ENCODE measurements around the gene ZFAND6. TPM values are rescaled to one million over a fixed set of nuclear protein-coding genes. Genes with fewer than 3 reads are reported as not detected.

Gene ZFAND6
- total RNA-seq, 4 donors from 2014 or later: 119 to 452 (median 172) TPM

DNA sequence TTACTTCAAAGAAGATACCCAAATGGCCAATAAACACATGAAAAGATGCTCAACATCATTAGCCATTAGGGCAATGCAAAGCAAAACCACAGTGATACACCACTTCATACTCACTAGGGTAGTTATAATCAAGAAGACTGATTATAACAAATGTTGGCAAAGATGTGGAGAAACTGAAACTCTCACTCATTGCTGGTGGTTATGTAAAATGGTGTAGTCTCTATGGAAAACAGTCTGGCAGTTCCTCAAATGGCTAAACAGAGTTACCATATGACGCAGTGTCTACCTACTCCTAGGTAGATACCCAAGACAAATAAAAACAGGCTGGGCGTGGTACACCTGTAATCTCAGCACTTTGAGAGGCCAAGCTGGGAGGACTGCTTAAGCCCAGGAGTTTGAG, 3.5 kb upstream of the ZFAND6 start:
- intact Hi-C loops (cut with DNase I; ENCODE audit: low total_unique reads): no loop called here
- H3K9me3 ChIP-seq: no peaks in the 10 kb centered on the region
- TF ChIP-seq POLR2A (IDR thresholded peaks at IDR 0.05): no peak
- TF ChIP-seq, protein P1, sequence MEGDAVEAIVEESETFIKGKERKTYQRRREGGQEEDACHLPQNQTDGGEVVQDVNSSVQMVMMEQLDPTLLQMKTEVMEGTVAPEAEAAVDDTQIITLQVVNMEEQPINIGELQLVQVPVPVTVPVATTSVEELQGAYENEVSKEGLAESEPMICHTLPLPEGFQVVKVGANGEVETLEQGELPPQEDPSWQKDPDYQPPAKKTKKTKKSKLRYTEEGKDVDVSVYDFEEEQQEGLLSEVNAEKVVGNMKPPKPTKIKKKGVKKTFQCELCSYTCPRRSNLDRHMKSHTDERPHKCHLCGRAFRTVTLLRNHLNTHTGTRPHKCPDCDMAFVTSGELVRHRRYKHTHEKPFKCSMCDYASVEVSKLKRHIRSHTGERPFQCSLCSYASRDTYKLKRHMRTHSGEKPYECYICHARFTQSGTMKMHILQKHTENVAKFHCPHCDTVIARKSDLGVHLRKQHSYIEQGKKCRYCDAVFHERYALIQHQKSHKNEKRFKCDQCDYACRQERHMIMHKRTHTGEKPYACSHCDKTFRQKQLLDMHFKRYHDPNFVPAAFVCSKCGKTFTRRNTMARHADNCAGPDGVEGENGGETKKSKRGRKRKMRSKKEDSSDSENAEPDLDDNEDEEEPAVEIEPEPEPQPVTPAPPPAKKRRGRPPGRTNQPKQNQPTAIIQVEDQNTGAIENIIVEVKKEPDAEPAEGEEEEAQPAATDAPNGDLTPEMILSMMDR (IDR thresholded peaks at IDR 0.05): no peak
- no peaks in the 10 kb centered on the region for H3K36me3 ChIP-seq
- no peak overlapping the region for H3K27ac ChIP-seq
- H3K27me3 ChIP-seq: no peaks in the 10 kb centered on the region
- no peak overlapping the region for H3K4me3 ChIP-seq
- peaks cover 0 to 3% of the 10 kb centered on the region in 2 donors for H3K4me1 ChIP-seq
- DNase-seq: no peak

DNA sequence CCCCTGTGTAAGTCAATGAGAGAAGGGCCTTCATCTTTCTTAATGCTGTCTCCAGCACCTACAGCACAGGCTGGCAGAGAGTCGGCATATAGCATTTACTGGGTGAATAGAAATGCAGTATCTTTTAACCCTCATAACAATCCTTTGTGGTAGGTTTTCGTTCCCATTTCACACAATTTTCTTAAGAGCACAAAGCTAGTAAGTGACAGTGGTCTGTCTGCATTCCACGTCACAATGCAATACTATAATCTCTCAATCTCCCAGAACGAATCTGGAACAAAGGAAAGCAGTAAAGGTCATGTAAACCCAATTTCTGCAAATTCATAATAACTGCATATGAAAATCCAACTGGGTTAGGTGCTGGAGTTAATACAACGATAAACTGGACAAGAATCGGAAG, 1.4 kb upstream of the ZFAND6 start:
- Histone ChIP-seq H3K9me3 (no peaks in the 10 kb centered on the region), H3K27me3 (no peaks in the 10 kb centered on the region), H3K27ac (no peak overlapping the region), H3K36me3 (no peaks in the 10 kb centered on the region), H3K4me3 (no peak overlapping the region), H3K4me1 (peaks cover 3 to 5% of the 10 kb centered on the region in 2 donors)
- intact Hi-C loops (cut with DNase I; ENCODE audit: low total_unique reads): loop anchor here (2.0 kb wide), 1 partner anchor 95 kb away; the partner anchor contains the start of gene FAH
- DNase-seq: no peak
- TF ChIP-seq, protein P1 (IDR thresholded peaks at IDR 0.05): no peak
- TF ChIP-seq POLR2A (IDR thresholded peaks at IDR 0.05): no peak

DNA sequence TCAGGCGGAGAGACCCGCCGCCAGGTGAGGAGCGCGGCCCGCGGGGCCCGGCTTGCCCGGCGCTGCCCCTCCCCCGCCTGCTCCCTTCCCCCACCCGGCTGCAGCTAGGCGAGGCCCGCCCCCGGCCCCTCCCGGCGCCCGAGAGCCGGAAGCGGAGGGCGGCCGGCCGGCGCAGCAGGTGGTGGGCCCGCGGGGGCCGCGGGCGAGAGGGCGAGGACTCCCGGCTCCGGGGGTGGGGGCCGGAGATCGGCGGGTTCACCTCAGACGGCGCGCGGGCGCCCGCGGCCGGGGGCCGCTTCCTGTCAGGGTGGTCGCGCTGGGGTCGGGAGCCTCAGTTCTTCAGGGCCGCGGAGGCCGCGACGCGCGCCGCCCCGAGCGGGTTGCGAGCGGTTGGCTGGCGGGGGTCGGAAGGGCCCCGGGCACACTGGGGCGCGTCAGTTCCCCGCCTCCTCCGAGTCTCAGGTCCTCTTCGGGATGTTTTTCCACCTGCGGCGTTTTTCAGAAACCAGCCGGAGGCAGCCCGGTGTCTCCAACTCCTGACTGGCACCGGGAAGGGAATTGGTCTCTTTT, 395 bp downstream of the ZFAND6 start:
- DNase-seq: no peak
- H3K9me3 ChIP-seq: no peaks in the 10 kb centered on the region
- peak overlapping the region; percentile 38 to 98 for H3K4me3 ChIP-seq
- H3K36me3 ChIP-seq: no peaks in the 10 kb centered on the region
- H3K4me1 ChIP-seq: peaks cover 3 to 5% of the 10 kb centered on the region in 2 donors
- intact Hi-C loops (cut with DNase I; ENCODE audit: low total_unique reads): loop anchor here (2.0 kb wide), 1 partner anchor 93 kb away; the partner anchor contains the start of gene FAH
- peak overlapping the region; percentile 93 to 98 for H3K27ac ChIP-seq
- TF ChIP-seq POLR2A (IDR thresholded peaks at IDR 0.05): peak in 1 of 2 donors; percentile 12
- TF ChIP-seq, protein P1 (IDR thresholded peaks at IDR 0.05): no peak
- no peaks in the 10 kb centered on the region for H3K27me3 ChIP-seq

DNA sequence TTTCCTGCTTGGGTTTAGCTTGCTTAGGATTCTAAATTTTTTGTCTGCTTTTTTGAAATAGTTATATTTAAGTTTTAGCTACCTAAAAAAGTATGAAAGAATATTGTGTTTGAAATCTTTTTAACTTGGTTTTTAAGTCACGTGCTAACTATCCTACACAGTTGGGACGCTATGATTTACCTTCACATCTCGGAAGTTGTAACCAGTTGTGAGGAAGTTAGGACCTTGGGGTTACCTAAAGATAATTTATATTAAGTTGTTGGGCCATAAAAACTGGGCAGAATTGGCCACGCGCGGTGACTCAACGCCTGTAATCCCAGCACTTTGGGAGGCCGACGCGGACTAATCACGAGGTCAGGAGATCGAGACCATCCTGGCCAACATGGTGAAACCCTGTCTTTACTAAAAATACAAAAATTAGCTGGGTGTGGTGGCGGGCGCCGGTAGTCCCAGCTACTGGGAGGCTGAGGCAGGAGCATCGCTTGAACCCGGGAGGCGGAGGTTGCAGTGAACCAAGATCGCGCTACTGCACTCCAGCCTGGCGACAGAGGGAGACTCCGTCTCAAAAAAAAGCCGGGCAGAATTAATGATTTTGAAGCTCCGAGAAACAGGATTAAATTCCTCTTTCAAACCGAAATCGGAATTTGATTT, 1.0 kb downstream of the ZFAND6 start:
- no peaks in the 10 kb centered on the region for H3K27me3 ChIP-seq
- TF ChIP-seq, protein P1 (IDR thresholded peaks at IDR 0.05): peak in 1 of 4 experiments; percentile 20
- TF ChIP-seq POLR2A (IDR thresholded peaks at IDR 0.05): no peak
- H3K36me3 ChIP-seq: no peaks in the 10 kb centered on the region
- H3K27ac ChIP-seq: peak overlapping the region; percentile 93 to 98
- peak; percentile 20 to 32 for DNase-seq
- H3K4me3 ChIP-seq: peak overlapping the region; percentile 38 to 98
- peaks cover 3 to 5% of the 10 kb centered on the region in 2 donors for H3K4me1 ChIP-seq
- intact Hi-C loops (cut with DNase I; ENCODE audit: low total_unique reads): no loop called here
- H3K9me3 ChIP-seq: no peaks in the 10 kb centered on the region

DNA sequence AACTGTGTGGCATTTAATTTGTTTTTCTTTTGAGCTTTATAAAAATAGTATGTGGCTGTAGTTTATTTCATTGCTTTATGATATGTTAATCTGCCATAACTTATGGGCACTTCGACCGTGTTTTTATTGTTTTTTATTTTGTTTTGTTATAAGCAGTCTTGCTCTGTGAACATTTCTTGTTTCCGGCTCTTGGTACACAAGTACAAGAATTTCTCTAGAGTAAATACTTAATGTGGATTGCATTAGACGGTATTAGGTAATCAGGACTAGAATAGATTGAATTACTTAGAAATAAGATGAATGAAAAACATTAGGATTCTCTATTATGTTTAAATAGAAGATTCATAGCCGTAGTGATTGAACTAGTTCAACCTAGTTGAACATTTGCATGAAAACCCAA, 2.1 kb downstream of the ZFAND6 start:
- no peak for DNase-seq

More for the DNA sequence above, 2.1 kb downstream of the ZFAND6 start:
- Histone ChIP-seq H3K9me3 (no peaks in the 10 kb centered on the region), H3K4me1 (peaks cover 3 to 5% of the 10 kb centered on the region in 2 donors), H3K4me3 (peak overlapping the region in 1 of 2 donors; percentile 98), H3K27ac (no peak overlapping the region), H3K27me3 (no peaks in the 10 kb centered on the region), H3K36me3 (no peaks in the 10 kb centered on the region)
- intact Hi-C loops (cut with DNase I; ENCODE audit: low total_unique reads): no loop called here
- TF ChIP-seq POLR2A (IDR thresholded peaks at IDR 0.05): no peak
- TF ChIP-seq, protein P1 (IDR thresholded peaks at IDR 0.05): no peak
